ENCODE results near the gene INPP4B.
"Not testable (repeated sequence)": the region's sequence is repeated elsewhere in the genome, so short reads cannot be mapped to it uniquely, and the experiment has no call there.

Gene INPP4B

GRCh38 chr4:142406499-142406835, 439.6 kb downstream of the INPP4B start:
- peak overlapping the region; percentile 4; the same call in 1 of the 2 replicates for H3K27ac ChIP-seq

GRCh38 chr4:142405695-142406498, 440.2 kb downstream of the INPP4B start:
- no peak for TF ChIP-seq CTCF (conservative IDR thresholded peaks at IDR 0.05)
- peak overlapping the region; percentile 64 for H3K27ac ChIP-seq

More at GRCh38 chr4:142406499-142406835, 439.6 kb downstream of the INPP4B start:
- TF ChIP-seq CTCF (conservative IDR thresholded peaks at IDR 0.05), result no peak

DNA sequence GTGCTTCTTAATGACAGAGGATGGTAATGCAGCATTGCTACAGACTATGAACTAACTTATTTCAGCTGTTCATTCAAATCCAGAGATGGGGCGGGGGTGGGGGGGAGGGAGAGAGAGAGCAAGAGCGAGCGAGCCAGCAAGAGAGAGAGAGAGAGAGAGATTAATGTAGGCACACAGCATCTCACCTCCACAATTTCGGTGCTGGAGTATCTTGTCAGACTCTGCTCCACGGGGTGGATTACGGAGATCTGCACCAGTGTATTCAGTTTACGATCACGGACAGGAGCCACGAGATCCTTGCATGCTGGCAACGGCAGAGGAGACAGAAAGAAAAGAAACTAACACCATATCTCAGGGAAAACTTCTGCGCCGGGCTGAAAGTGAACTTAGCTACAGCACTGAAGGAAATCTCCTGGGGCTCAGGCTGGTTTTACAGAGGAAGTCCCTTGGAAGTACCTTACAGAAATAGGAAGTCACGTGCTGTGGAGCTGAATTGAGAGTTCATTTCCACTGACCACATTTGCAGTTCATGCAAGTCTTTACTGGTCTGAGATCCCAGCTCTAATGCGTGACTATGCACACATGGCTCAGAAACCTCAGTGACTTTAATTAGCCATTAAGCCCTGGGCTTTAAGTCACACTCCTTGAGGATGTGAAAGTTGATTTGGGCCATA, 440.9 kb downstream of the INPP4B start:
- peak overlapping the region; percentile 64 for H3K27ac ChIP-seq
- TF ChIP-seq CTCF (conservative IDR thresholded peaks at IDR 0.05), result no peak

DNA sequence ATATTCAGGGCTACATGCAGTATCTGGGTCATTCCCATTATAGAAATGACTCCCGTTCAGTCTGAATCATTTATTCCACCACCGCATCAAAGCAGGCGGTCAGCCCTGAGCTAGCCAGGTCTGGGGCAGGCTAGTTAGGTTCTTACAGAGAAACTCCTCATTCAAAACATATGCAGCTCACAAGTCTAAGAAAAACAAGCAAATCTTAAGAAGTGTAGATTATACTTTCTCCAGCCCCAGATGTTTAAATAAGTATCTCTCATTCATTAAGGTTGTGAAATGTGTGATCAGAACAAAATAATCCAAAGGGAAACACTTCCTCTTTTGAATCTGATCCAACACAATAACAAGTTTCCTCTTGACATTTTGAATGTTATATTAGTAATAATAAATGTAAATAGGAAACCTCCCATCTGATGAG, 441.9 kb downstream of the INPP4B start:
- no peak overlapping the region for H3K27ac ChIP-seq
- no peak for TF ChIP-seq CTCF (conservative IDR thresholded peaks at IDR 0.05)

DNA sequence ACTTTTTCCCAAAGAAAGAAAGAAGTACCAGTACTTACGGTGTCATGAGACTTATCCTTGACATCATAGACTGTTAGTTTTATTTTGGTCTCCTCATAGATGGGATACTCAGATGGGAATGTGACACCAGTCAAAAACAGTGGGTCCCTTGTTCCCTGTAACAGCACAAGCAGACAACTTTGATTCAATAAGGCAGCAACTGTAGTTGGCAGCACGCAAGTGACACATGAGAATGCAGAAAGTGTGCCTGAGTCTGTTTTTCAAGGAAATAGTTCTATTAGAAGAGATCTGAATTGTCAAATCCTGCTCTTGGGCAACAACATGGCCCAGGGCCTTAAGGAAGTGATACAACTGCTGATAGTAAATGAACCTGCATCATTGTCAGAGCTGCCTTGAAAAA, 443.2 kb downstream of the INPP4B start:
- no peak for TF ChIP-seq CTCF (conservative IDR thresholded peaks at IDR 0.05)
- no peak overlapping the region for H3K27ac ChIP-seq

- H3K27ac ChIP-seq, result no peak overlapping the region
These were observed 443.9 kb downstream of the INPP4B start for GRCh38 chr4:142402156-142402555.

DNA sequence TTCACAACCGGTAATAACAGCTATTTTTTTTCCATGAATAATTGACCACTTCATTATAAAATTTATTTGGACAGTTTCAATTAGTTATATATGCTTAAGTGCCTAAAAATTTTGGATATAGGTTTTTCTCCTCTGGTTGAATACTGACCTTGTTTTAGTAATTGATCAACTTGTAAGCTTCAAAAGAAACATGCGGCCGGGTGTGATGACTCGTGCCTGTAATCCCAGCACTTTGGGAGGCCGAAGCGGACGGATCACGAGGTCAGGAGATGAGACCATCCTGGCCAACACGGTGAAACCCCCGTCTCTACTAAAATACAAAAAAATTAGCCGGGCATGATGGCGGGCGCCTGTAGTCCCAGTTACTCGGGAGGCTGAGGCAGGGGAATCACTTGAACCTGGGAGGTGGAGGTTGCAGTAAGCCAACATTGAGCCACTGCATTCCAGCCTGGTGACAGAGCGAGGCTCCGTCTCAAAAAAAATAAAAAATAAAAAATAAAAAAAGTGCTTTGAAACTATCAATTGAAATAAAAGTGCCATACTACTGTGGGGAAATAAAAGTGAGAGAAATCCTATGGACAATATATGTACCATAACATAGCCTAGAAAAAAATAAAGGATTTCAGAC, 448.6 kb downstream of the INPP4B start:
- not testable (repeated sequence) for H3K27ac ChIP-seq

More at GRCh38 chr4:142402156-142402555, 443.9 kb downstream of the INPP4B start:
- no peak for TF ChIP-seq CTCF (conservative IDR thresholded peaks at IDR 0.05)
